ENCODE results near the gene LRG1. TPM values are rescaled to one million over a fixed set of nuclear protein-coding genes. Genes with fewer than 3 reads are reported as not detected.

The LRG1 gene
- total RNA-seq, 1 donor from 2014 or later: 1.6 TPM

DNA sequence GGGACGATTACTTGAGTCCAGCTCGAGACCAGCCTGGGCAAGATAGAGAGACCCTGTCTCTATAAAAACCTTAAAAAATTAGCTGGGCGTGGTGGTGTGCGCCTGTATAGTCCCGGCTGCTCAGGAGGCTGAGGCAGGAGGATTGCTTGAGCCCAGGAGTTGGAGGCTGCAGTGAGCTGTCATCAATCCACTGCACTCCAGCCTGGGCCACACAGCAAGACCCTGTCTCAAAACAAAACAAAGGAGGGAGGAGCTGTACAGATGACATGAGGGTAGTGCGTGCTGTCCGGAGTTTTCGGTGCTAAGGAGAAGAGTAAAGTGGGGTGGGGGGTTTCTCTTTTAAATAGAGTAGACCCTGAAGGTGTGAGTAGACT lies 45.2 kb downstream of the LRG1 start:
- no peak for DNase-seq (ENCODE audit: low read depth in 2 of 2)

DNA sequence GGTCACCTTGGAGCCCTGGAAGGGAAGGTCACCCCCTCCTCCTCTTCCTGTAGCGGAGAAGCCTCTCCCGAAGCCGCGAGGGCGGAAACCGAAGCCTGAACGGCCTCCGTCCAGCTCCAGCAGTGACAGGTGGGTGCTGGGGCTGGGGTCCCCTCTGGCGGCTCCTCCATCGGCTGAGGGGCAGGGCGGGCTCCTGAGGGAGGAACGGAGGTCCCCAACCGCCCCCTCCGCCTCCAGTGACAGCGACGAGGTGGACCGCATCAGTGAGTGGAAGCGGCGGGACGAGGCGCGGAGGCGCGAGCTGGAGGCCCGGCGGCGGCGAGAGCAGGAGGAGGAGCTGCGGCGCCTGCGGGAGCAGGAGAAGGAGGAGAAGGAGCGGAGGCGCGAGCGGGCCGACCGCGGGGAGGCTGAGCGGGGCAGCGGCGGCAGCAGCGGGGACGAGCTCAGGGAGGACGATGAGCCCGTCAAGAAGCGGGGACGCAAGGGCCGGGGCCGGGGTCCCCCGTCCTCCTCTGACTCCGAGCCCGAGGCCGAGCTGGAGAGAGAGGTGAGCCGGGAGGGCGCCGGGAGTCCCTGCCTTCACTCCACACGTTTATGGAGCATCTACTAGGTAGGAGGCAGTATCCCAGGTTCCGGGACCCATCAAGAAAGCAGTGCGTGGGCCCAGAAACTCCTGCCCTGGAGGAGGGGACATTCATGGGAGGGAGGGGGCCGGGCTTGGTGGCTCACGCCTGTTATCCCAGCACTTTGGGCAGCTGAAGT lies 45.7 kb downstream of the LRG1 start:
- DNase-seq (ENCODE audit: low read depth in 2 of 2): no peak

DNA sequence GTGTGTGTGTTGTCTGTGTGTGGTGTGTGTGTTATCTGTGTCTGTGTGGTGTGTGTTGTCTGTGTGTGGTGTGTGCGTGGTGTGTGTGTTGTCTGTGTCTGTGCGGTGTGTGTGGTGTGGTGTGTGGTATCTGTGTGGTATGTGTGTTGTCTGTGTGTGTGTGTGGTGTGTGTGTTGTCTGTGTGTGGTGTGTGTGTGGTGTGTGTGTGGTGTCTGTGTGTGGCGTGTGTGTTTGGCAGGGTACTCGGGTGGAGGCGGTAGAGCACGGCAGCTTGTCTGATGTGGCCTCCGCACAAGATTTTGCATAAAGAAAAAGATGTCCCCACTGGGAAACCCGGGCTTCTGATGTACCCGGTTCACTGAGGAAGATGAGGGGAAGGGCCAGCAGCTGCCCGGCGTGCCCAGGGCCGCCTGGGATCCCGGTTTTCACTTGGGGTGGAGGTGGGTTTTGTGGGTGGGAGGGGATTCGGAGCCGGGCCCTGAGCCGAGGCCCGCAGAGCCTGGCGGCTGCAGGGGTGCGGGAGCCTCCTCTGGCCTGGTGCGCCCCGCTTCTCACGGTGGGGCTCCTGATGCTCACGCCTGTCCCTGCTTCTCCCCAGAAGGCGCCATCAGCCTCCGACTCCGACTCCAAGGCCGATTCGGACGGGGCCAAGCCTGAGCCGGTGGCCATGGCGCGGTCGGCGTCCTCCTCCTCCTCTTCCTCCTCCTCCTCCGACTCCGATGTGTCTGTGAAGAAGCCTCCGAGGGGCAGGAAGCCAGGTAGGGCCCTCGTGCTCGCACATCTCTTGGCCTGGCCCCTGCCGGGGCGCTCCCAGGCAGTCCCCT lies 46.5 kb downstream of the LRG1 start:
- no peak for DNase-seq (ENCODE audit: low read depth in 2 of 2)

DNA sequence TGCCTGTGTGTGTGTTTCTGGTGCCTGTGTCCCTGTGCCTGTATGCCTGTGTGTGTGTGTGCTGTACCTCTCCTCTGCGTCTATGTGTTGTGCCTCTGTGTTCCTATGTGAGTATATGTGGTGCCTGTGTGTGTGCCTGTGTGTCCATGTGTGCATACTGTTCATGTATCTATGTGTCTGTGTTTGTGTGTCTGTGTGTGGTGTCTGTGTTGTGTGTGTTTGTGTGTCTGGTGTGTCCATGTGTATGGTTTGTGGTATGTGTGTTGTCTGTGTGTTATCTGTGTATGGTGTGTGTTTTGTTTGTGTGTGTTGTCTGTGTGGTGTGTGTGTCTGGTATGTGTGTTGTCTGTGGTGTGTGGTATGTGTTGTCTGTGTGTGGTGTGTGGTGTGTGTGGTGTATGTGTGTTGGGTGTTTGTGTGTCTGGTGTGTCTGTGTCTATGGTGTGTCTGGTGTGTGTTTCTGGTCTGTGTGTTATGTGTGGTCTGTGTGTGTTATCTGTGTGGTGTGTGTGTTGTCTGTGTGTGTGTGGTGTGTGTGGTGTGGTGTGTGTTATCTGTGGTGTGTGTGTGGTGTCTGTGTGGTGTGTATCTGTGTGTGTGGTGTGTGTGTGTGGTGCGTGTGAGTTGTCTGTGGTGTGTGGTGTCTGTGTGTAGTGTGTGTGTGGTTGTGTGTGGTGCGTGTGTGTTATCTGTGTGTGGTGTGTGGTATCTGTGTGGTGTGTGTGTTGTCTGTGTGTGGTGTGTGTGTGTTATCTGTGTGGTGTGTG lies 47.3 kb downstream of the LRG1 start:
- DNase-seq (ENCODE audit: low read depth in 2 of 2): no peak

DNA sequence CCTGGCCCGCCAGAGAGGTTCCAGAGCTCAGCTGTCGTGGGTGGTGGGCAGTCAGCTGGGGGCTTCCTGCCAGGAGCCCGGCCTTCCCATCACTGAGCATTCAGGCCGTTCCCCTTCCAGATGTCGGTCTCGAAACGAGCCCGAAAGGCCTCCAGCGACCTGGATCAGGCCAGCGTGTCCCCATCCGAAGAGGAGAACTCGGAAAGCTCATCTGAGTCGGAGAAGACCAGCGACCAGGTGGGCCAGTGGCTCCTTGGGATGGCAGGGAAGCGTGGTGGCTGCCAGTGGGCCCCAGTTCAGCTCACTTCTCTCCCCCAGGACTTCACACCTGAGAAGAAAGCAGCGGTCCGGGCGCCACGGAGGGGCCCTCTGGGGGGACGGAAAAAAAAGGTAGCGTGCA lies 48.4 kb downstream of the LRG1 start:
- DNase-seq (ENCODE audit: low read depth in 2 of 2): no peak

DNA sequence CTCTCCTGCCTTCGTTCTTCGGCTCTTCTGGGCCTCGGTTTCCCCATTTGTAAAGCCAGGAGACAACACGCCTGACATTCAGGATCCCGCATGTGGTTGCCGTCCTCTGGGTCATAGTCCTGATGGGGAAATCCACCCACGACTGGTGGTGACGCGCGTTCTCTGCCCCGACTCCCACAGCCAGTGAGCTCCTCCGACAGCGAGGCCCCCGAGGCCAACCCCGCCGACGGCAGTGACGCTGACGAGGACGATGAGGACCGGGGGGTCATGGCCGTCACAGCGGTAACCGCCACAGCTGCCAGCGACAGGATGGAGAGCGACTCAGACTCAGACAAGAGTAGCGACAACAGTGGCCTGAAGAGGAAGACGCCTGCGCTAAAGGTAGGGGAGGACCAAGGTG lies 51.3 kb downstream of the LRG1 start:
- DNase-seq (ENCODE audit: low read depth in 2 of 2): no peak

DNA sequence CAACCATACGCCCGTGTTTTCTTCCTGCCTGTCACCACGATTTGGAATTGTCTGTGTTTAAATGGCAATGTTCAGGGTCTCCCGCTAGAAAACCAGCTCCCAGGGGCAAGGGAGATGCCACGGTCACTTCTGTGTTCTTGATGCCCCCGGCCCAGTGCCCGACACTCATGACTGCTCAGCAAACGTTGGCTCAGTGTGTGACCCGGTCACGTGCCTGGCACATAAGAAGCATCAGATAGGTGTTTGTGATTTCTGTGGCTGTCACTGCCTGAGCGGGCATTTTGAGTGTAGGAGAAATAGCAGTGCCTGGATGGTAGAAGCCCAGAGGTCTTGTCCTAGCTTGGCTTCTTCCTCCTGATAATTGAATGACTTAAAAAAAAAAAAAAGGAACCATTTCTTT lies 52.3 kb downstream of the LRG1 start:
- no peak for DNase-seq (ENCODE audit: low read depth in 2 of 2)

Other genes starting within 250 kb of the LRG1 start
- gene TMIGD2, start 237.6 kb downstream of the LRG1 start, total RNA-seq: not detected in 2 replicates
- gene FSD1, start 235.4 kb downstream of the LRG1 start, total RNA-seq: 2.2 and 10.2 TPM in 2 replicates
- 28.8 and 36.1 TPM in 2 replicates for gene STAP2, start 201.2 kb downstream of the LRG1 start, total RNA-seq
- gene MPND, start 196.5 kb downstream of the LRG1 start, total RNA-seq: 5.2 and 7.7 TPM in 2 replicates
- 41.9 and 44.9 TPM in 2 replicates for gene SH3GL1, start 139.5 kb downstream of the LRG1 start, total RNA-seq
- 3.6 and 7.8 TPM in 2 replicates for gene CHAF1A, start 137.4 kb downstream of the LRG1 start, total RNA-seq
- gene UBXN6, start 82.2 kb downstream of the LRG1 start, total RNA-seq: 81.9 and 99.8 TPM in 2 replicates
- 38.5 and 39.0 TPM in 2 replicates for gene HDGFL2, start 67.7 kb downstream of the LRG1 start, total RNA-seq
- 0.65 and 2.0 TPM in 2 replicates for gene PLIN4, start 21.6 kb downstream of the LRG1 start, total RNA-seq
- gene PLIN5, start 4.8 kb downstream of the LRG1 start, total RNA-seq: 4.6 and 23.2 TPM in 2 replicates
- 18.1 and 50.6 TPM in 2 replicates for gene SEMA6B, start 19.6 kb upstream of the LRG1 start, total RNA-seq
- gene TNFAIP8L1, start 99.5 kb upstream of the LRG1 start, total RNA-seq: 53.2 and 69.4 TPM in 2 replicates
- gene MYDGF, start 130.3 kb upstream of the LRG1 start, total RNA-seq: 138 and 149 TPM in 2 replicates
- gene DPP9, start 183.8 kb upstream of the LRG1 start, total RNA-seq: 14.2 and 19.4 TPM in 2 replicates

All from lung microvascular endothelial cell (primary cell).